HEK293 (cell line): Measurements from ENCODE around the gene MRPL30.

Experiments used
- BCL6B ChIP-seq: fragments of 450-650 bp; formaldehyde crosslinking; IDR thresholded peaks from 2 replicates; pipeline ENCODE4 v1.5.1; 2017; ENCODE audit warnings: missing biosample characterization, missing genetic modification characterization
- CTCF ChIP-seq: fragments of 450-650 bp; formaldehyde crosslinking; IDR thresholded peaks from 2 replicates; pipeline ENCODE4 v1.5.1; 2016; ENCODE audit warnings: missing biosample characterization, missing genetic modification characterization
- GFI1B ChIP-seq: fragments of 450-650 bp; formaldehyde crosslinking; IDR thresholded peaks from 2 replicates; pipeline ENCODE4 v1.5.1; 2016; ENCODE audit warnings: missing biosample characterization, missing genetic modification characterization
- KLF16 ChIP-seq: fragments of 450-650 bp; formaldehyde crosslinking; IDR thresholded peaks from 2 replicates; pipeline ENCODE4 v1.5.1; 2017; ENCODE audit warnings: missing biosample characterization, missing genetic modification characterization
- RBAK ChIP-seq: fragments of 450-650 bp; formaldehyde crosslinking; IDR thresholded peaks from 2 replicates; pipeline ENCODE4 v1.5.1; 2016; ENCODE audit warnings: missing biosample characterization, missing genetic modification characterization
- REST ChIP-seq: fragments of 450-650 bp; formaldehyde crosslinking; IDR thresholded peaks from 2 replicates; pipeline ENCODE4 v1.5.1; 2016; ENCODE audit warnings: missing biosample characterization, missing genetic modification characterization
- SETDB1 ChIP-seq: IDR thresholded peaks from one replicate; pipeline ENCODE4 v1.6.1; 2017; ENCODE audit warnings: mild to moderate bottlenecking, low read length, moderate library complexity, mixed read lengths; ENCODE audit not compliant: insufficient read length
- ZNF16 ChIP-seq: fragments of 450-650 bp; formaldehyde crosslinking; IDR thresholded peaks from 2 replicates; pipeline ENCODE4 v1.5.1; 2016; ENCODE audit warnings: low read depth, missing biosample characterization, missing genetic modification characterization
- ZNF350 ChIP-seq: fragments of 450-650 bp; formaldehyde crosslinking; IDR thresholded peaks from 2 replicates; pipeline ENCODE4 v1.5.0; 2017; ENCODE audit warnings: missing biosample characterization, mild to moderate bottlenecking, missing genetic modification characterization
- ZNF362 ChIP-seq: fragments of 450-650 bp; formaldehyde crosslinking; IDR thresholded peaks from 2 replicates; pipeline ENCODE4 v1.5.1; 2016; ENCODE audit warnings: missing biosample characterization, missing genetic modification characterization
- ZNF561 ChIP-seq: fragments of 450-650 bp; IDR thresholded peaks from 2 replicates; pipeline ENCODE4 v1.5.1; 2018; ENCODE audit warnings: missing biosample characterization, missing genetic modification characterization, borderline replicate concordance
- ZNF670 ChIP-seq: fragments of 450-650 bp; formaldehyde crosslinking; IDR thresholded peaks from 2 replicates; pipeline ENCODE4 v1.5.1; 2016; ENCODE audit warnings: missing biosample characterization, missing genetic modification characterization, low read depth
- ZSCAN30 ChIP-seq: fragments of 450-650 bp; IDR thresholded peaks from 2 replicates; pipeline ENCODE4 v1.5.1; 2018; ENCODE audit warnings: missing biosample characterization, mild to moderate bottlenecking, missing genetic modification characterization, moderate library complexity
- TF ChIP-seq, protein P1 (sequence below): fragments of 450-650 bp; formaldehyde crosslinking; IDR thresholded peaks from 2 replicates; pipeline ENCODE4 v1.5.1; 2016; ENCODE audit warnings: missing biosample characterization, missing genetic modification characterization

- TF ChIP-seq REST (tag by site-specific recombination) (no peak), BCL6B (tag by site-specific recombination) (no peak), KLF16 (no peak), SETDB1 (no peak), ZSCAN30 (tag by site-specific recombination) (no peak), ZNF350 (tag by site-specific recombination) (no peak), ZNF16 (tag by site-specific recombination) (no peak), ZNF561 (no peak), CTCF (no peak), ZNF362 (tag by site-specific recombination) (no peak), ZNF670 (tag by site-specific recombination) (no peak), RBAK (no peak), GFI1B (tag by site-specific recombination) (no peak)
- TF ChIP-seq, protein P1, sequence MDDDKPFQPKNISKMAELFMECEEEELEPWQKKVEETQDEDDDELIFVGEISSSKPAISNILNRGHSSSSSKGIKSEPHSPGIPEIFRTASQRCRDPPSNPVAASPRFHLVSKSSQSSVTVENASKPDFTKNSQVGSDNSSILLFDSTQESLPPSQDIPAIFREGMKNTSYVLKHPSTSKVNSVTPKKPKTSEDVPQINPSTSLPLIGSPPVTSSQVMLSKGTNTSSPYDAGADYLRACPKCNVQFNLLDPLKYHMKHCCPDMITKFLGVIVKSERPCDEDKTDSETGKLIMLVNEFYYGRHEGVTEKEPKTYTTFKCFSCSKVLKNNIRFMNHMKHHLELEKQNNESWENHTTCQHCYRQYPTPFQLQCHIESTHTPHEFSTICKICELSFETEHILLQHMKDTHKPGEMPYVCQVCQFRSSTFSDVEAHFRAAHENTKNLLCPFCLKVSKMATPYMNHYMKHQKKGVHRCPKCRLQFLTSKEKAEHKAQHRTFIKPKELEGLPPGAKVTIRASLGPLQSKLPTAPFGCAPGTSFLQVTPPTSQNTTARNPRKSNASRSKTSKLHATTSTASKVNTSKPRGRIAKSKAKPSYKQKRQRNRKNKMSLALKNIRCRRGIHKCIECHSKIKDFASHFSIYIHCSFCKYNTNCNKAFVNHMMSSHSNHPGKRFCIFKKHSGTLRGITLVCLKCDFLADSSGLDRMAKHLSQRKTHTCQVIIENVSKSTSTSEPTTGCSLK (tag by site-specific recombination), result no peak
These were observed 61.2 kb downstream of the MRPL30 start for GRCh38 chr2:99242151-99242550.
